ENCODE measurements around the gene PGP. TPM values are rescaled to one million over a fixed set of nuclear protein-coding genes. Genes with fewer than 3 reads are reported as not detected.
A peak's percentile ranks its signal among the peaks of the same experiment; 100 is the strongest.

PGP gene
- total and polyA plus RNA-seq, 8 donors: 7.1 to 24.4 (median 9.3) TPM

- peak overlapping the region in 1 of 2 donors; percentile 74 for H3K4me3 ChIP-seq
- ATAC-seq: no peak
- H3K4me1 ChIP-seq: peaks cover 13 to 37% of the 10 kb centered on the region in 2 donors
- TF ChIP-seq CTCF (IDR thresholded peaks at IDR 0.05): no peak
- H3K27ac ChIP-seq: peak overlapping the region in 1 of 2 donors; percentile 95
- intact Hi-C loops (cut with DNase I): no loop called here
- H3K36me3 ChIP-seq: peaks cover 0 to 50% of the 10 kb centered on the region in 2 donors
- no peaks in the 10 kb centered on the region for H3K9me3 ChIP-seq
- no peaks in the 10 kb centered on the region for H3K27me3 ChIP-seq
- no peak for DNase-seq
Measured at GRCh38 chr16:2206780-2207433, 7.7 kb downstream of the PGP start.

GRCh38 chr16:2206420-2206779 is 8.2 kb downstream of the PGP start:
- H3K27me3 ChIP-seq: no peaks in the 10 kb centered on the region
- H3K27ac ChIP-seq: peak overlapping the region in 1 of 2 donors; percentile 95
- TF ChIP-seq CTCF (IDR thresholded peaks at IDR 0.05): no peak
- no peaks in the 10 kb centered on the region for H3K9me3 ChIP-seq
- peaks cover 13 to 32% of the 10 kb centered on the region in 2 donors for H3K4me1 ChIP-seq
- peaks cover 0 to 46% of the 10 kb centered on the region in 2 donors for H3K36me3 ChIP-seq
- ATAC-seq (no peak), DNase-seq (no peak)
- peak overlapping the region; percentile 62 to 74 for H3K4me3 ChIP-seq
- intact Hi-C loops (cut with DNase I): no loop called here

- no peak for TF ChIP-seq CTCF (IDR thresholded peaks at IDR 0.05)
- H3K9me3 ChIP-seq: no peaks in the 10 kb centered on the region
- peak overlapping the region; percentile 62 to 74 for H3K4me3 ChIP-seq
- peak overlapping the region; percentile 95 to 96 for H3K27ac ChIP-seq
- ATAC-seq: peak; percentile 12
- peak in 2 of 4 donors; percentile 57 to 84 for DNase-seq
- peaks cover 0 to 42% of the 10 kb centered on the region in 2 donors for H3K36me3 ChIP-seq
- H3K4me1 ChIP-seq: peaks cover 13 to 31% of the 10 kb centered on the region in 2 donors
- intact Hi-C loops (cut with DNase I): no loop called here
- H3K27me3 ChIP-seq: no peaks in the 10 kb centered on the region
Measured at GRCh38 chr16:2205967-2206313, 8.7 kb downstream of the PGP start.

- Histone ChIP-seq H3K27me3 (no peaks in the 10 kb centered on the region), H3K9me3 (no peaks in the 10 kb centered on the region), H3K4me3 (peak within 1 kb of the TSS; percentile 62 to 74), H3K4me1 (peaks cover 13 to 31% of the 10 kb centered on the region in 2 donors), H3K36me3 (peaks cover 0 to 37% of the 10 kb centered on the region in 2 donors), H3K27ac (peak within 1 kb of the TSS; percentile 95 to 96)
- no peak for TF ChIP-seq CTCF (IDR thresholded peaks at IDR 0.05)
- peak; percentile 97 for ATAC-seq
- peak; percentile 88 to 96 (median 92) for DNase-seq
- intact Hi-C loops (cut with DNase I): no loop called here
Measured at GRCh38 chr16:2205104-2205966, 9.3 kb downstream of the PGP start, which contains the start of gene MLST8. MLST8 (plus strand) TSS chr16:2205454; CDS start chr16:2206086, 632 bp downstream.
